GM10266 (cell line): ENCODE measurements around the gene CORO2B.

Experiments used
- DNase-seq: peaks from one replicate; pipeline ENCODE4 v3.0.0; 2012; ENCODE audit errors: extremely low spot score
- CTCF ChIP-seq: IDR thresholded peaks from 2 replicates; pipeline ENCODE4 v1.5.1; 2012; ENCODE audit warnings: mild to moderate bottlenecking, low read depth; ENCODE audit not compliant: control insufficient read depth, insufficient read depth; ENCODE audit errors: missing control alignments

CORO2B gene

GRCh38 chr15:68618394-68618793 is 39.6 kb downstream of the CORO2B start:
- no peak for TF ChIP-seq CTCF
- no peak for DNase-seq

GRCh38 chr15:68618908-68619698 is 40.3 kb downstream of the CORO2B start:
- DNase-seq = no peak
- TF ChIP-seq CTCF = no peak

- DNase-seq = no peak
- no peak for TF ChIP-seq CTCF
Observed at GRCh38 chr15:68620721-68621527, 42.1 kb downstream of the CORO2B start.

GRCh38 chr15:68621535-68621934 is 42.7 kb downstream of the CORO2B start:
- no peak for TF ChIP-seq CTCF

GRCh38 chr15:68623301-68623892 is 44.6 kb downstream of the CORO2B start:
- TF ChIP-seq CTCF = no peak
- no peak for DNase-seq

More at GRCh38 chr15:68621535-68621934, 42.7 kb downstream of the CORO2B start:
- DNase-seq = no peak

GRCh38 chr15:68625853-68626252 is 47.1 kb downstream of the CORO2B start:
- DNase-seq = no peak
- no peak for TF ChIP-seq CTCF
